Measurements from ENCODE around the gene ARIH1.

ARIH1 gene

GRCh38 chr15:72540606-72541237 is 66.6 kb downstream of the ARIH1 start:
- no peak for DNase-seq (ENCODE audit: low read depth)

- no peak for DNase-seq (ENCODE audit: low read depth)
Measured at GRCh38 chr15:72541674-72542073, 67.5 kb downstream of the ARIH1 start.

- DNase-seq (ENCODE audit: low read depth): no peak
Measured at GRCh38 chr15:72545156-72545555, 71.0 kb downstream of the ARIH1 start.

GRCh38 chr15:72554471-72555425 is 80.6 kb downstream of the ARIH1 start:
- no peak for DNase-seq (ENCODE audit: low read depth)

- DNase-seq (ENCODE audit: low read depth): no peak
Measured at GRCh38 chr15:72559781-72560180, 85.7 kb downstream of the ARIH1 start.

GRCh38 chr15:72560458-72560857 is 86.3 kb downstream of the ARIH1 start:
- no peak for DNase-seq (ENCODE audit: low read depth)

GRCh38 chr15:72562386-72562785 is 88.3 kb downstream of the ARIH1 start:
- no peak for DNase-seq (ENCODE audit: low read depth)

GRCh38 chr15:72562878-72563277 is 88.7 kb downstream of the ARIH1 start:
- DNase-seq (ENCODE audit: low read depth): no peak

GRCh38 chr15:72564091-72564490 is 90.0 kb downstream of the ARIH1 start:
- DNase-seq (ENCODE audit: low read depth): no peak

GRCh38 chr15:72566973-72567372 is 92.8 kb downstream of the ARIH1 start:
- DNase-seq (ENCODE audit: low read depth): no peak

GRCh38 chr15:72570059-72570458 is 95.9 kb downstream of the ARIH1 start:
- DNase-seq (ENCODE audit: low read depth): no peak

GRCh38 chr15:72579814-72580213 is 105.7 kb downstream of the ARIH1 start:
- no peak for DNase-seq (ENCODE audit: low read depth)

- no peak for DNase-seq (ENCODE audit: low read depth)
Measured at GRCh38 chr15:72584006-72584405, 109.9 kb downstream of the ARIH1 start.

- no peak for DNase-seq (ENCODE audit: low read depth)
Measured at GRCh38 chr15:72585025-72585424, 110.9 kb downstream of the ARIH1 start.

GRCh38 chr15:72585476-72586058 is 111.4 kb downstream of the ARIH1 start:
- DNase-seq (ENCODE audit: low read depth): no peak

GRCh38 chr15:72588096-72588495 is 114.0 kb downstream of the ARIH1 start:
- DNase-seq (ENCODE audit: low read depth): no peak

- DNase-seq (ENCODE audit: low read depth): no peak
Measured at GRCh38 chr15:72590427-72590826, 116.3 kb downstream of the ARIH1 start.

GRCh38 chr15:72591361-72591760 is 117.2 kb downstream of the ARIH1 start:
- no peak for DNase-seq (ENCODE audit: low read depth)

GRCh38 chr15:72592097-72592496 is 118.0 kb downstream of the ARIH1 start:
- DNase-seq (ENCODE audit: low read depth): no peak

- DNase-seq (ENCODE audit: low read depth): no peak
Measured at GRCh38 chr15:72592676-72593075, 118.5 kb downstream of the ARIH1 start.

- no peak for DNase-seq (ENCODE audit: low read depth)
Measured at GRCh38 chr15:72593838-72594237, 119.7 kb downstream of the ARIH1 start.

GRCh38 chr15:72599855-72600464 is 125.8 kb downstream of the ARIH1 start:
- no peak for DNase-seq (ENCODE audit: low read depth)

GRCh38 chr15:72604794-72605193 is 130.7 kb downstream of the ARIH1 start:
- no peak for DNase-seq (ENCODE audit: low read depth)

Data from activated T-cell treated with anti-CD3 and anti-CD28 coated beads for 1 hour (primary cell).